DOHH2 (cell line): ENCODE measurements around the gene SF3B3.
"Not testable (repeated sequence)": the region's sequence is repeated elsewhere in the genome, so short reads cannot be mapped to it uniquely, and the experiment has no call there.

Experiments
- H3F3A ChIP-seq: fragments of 200-600 bp; sonication (generic), shearing (Covaris generic); 2 replicates; pipeline ENCODE4 v1.6.0; 2016; ENCODE audit warnings: antibody characterized with exemption, mild to moderate bottlenecking; ENCODE audit not compliant: control insufficient read depth, insufficient read depth
- H3K27ac ChIP-seq: fragments of 200-600 bp; sonication (generic); 2 replicates; pipeline ENCODE4 v1.5.1; 2014; ENCODE audit warnings: low read depth, mild to moderate bottlenecking, low read length, moderate library complexity
- H3K27me3 ChIP-seq: fragments of 200-600 bp; sonication (generic); 2 replicates; pipeline ENCODE4 v1.6.1; 2014; ENCODE audit warnings: mild to moderate bottlenecking, low read length, mixed read lengths; ENCODE audit not compliant: control insufficient read depth
- H3K36me3 ChIP-seq: fragments of 200-600 bp; sonication (generic); 2 replicates; pipeline ENCODE4 v1.6.1; 2014; ENCODE audit warnings: mild to moderate bottlenecking, low read length, moderate library complexity, mixed read lengths; ENCODE audit not compliant: control insufficient read depth
- H3K4me1 ChIP-seq: fragments of 200-600 bp; sonication (generic); 2 replicates; pipeline ENCODE4 v1.6.1; 2014; ENCODE audit warnings: mild to moderate bottlenecking, low read length, mixed read lengths; ENCODE audit not compliant: control insufficient read depth
- H3K4me2 ChIP-seq: fragments of 200-600 bp; sonication (generic); 2 replicates; pipeline ENCODE4 v1.6.0; 2014; ENCODE audit warnings: mild to moderate bottlenecking, low read length, moderate library complexity
- H3K4me3 ChIP-seq: fragments of 200-600 bp; sonication (generic); 2 replicates; pipeline ENCODE4 v1.5.1; 2014; ENCODE audit warnings: mild to moderate bottlenecking, low read length, mixed read lengths
- H3K79me2 ChIP-seq: fragments of 200-600 bp; sonication (generic); 2 replicates; pipeline ENCODE4 v1.6.1; 2014; ENCODE audit warnings: mild to moderate bottlenecking, low read length, mixed read lengths; ENCODE audit not compliant: control insufficient read depth
- H3K9me2 ChIP-seq: fragments of 200-600 bp; sonication (generic); replicated peaks from 2 replicates; pipeline ENCODE4 v1.6.1; 2014; ENCODE audit warnings: mild to moderate bottlenecking, low read length, mixed read lengths; ENCODE audit not compliant: control insufficient read depth
- H3K9me3 ChIP-seq: fragments of 200-600 bp; sonication (generic); 2 replicates; pipeline ENCODE4 v1.6.1; 2014; ENCODE audit warnings: antibody characterized with exemption, low read length, mixed read lengths; ENCODE audit not compliant: control insufficient read depth, insufficient read depth
- H4K20me1 ChIP-seq: fragments of 200-600 bp; sonication (generic); 2 replicates; pipeline ENCODE4 v1.6.0; 2014; ENCODE audit warnings: low read depth, mild to moderate bottlenecking, antibody characterized with exemption, low read length, moderate library complexity; ENCODE audit not compliant: control insufficient read depth, insufficient read depth
- CTCF ChIP-seq: fragments of 200-600 bp; sonication (generic); IDR thresholded peaks from one replicate; pipeline ENCODE4 v1.5.1; 2014; ENCODE audit warnings: antibody characterized with exemption, mild to moderate bottlenecking, low read depth, low read length; ENCODE audit not compliant: poor library complexity, severe bottlenecking
- EZH2phosphoT487 ChIP-seq: fragments of 200-600 bp; sonication (generic); IDR thresholded peaks from 2 replicates; pipeline ENCODE4 v1.6.1; 2017; ENCODE audit warnings: borderline replicate concordance, mild to moderate bottlenecking, antibody characterized with exemption, low read length, moderate library complexity, mixed read lengths

The SF3B3 gene

GRCh38 chr16:70612931-70613330 is 89.3 kb downstream of the SF3B3 start:
- no peaks in the 10 kb centered on the region for H3K36me3 ChIP-seq
- TF ChIP-seq CTCF: no peak
- TF ChIP-seq EZH2phosphoT487: no peak
- no peak overlapping the region for H3K27ac ChIP-seq
- no peak overlapping the region for H3K4me2 ChIP-seq
- no peaks in the 10 kb centered on the region for H3K9me2 ChIP-seq
- H3K4me3 ChIP-seq: no peak overlapping the region
- H3K9me3 ChIP-seq: no peaks in the 10 kb centered on the region
- H3K79me2 ChIP-seq: no peaks in the 10 kb centered on the region
- H3F3A ChIP-seq: no peaks in the 10 kb centered on the region
- no peaks in the 10 kb centered on the region for H4K20me1 ChIP-seq
- H3K27me3 ChIP-seq: peaks cover 2% of the 10 kb centered on the region; the same call in 1 of the 2 replicates
- no peaks in the 10 kb centered on the region for H3K4me1 ChIP-seq

- no peak overlapping the region for H3K27ac ChIP-seq
- H3K4me3 ChIP-seq: no peak overlapping the region
- H4K20me1 ChIP-seq: no peaks in the 10 kb centered on the region
- no peaks in the 10 kb centered on the region for H3K36me3 ChIP-seq
- TF ChIP-seq CTCF (no peak), EZH2phosphoT487 (no peak)
- no peaks in the 10 kb centered on the region for H3K79me2 ChIP-seq
- H3K9me3 ChIP-seq: no peaks in the 10 kb centered on the region
- peaks cover 2% of the 10 kb centered on the region; the same call in 1 of the 2 replicates for H3K27me3 ChIP-seq
- H3F3A ChIP-seq: no peaks in the 10 kb centered on the region
- no peak overlapping the region for H3K4me2 ChIP-seq
- no peaks in the 10 kb centered on the region for H3K4me1 ChIP-seq
- no peaks in the 10 kb centered on the region for H3K9me2 ChIP-seq
These were observed 90.8 kb downstream of the SF3B3 start for GRCh38 chr16:70614208-70614951.

GRCh38 chr16:70615945-70616344 is 92.3 kb downstream of the SF3B3 start:
- H3K9me2 ChIP-seq: no peaks in the 10 kb centered on the region
- H3K4me3 ChIP-seq: no peak overlapping the region
- H3K27me3 ChIP-seq: peaks cover 2% of the 10 kb centered on the region; the same call in 1 of the 2 replicates
- no peak overlapping the region for H3K27ac ChIP-seq
- no peaks in the 10 kb centered on the region for H3K79me2 ChIP-seq
- TF ChIP-seq EZH2phosphoT487 (no peak), CTCF (no peak)
- H3K36me3 ChIP-seq: no peaks in the 10 kb centered on the region
- H4K20me1 ChIP-seq: no peaks in the 10 kb centered on the region
- H3F3A ChIP-seq: no peaks in the 10 kb centered on the region
- no peaks in the 10 kb centered on the region for H3K4me1 ChIP-seq
- no peaks in the 10 kb centered on the region for H3K9me3 ChIP-seq
- no peak overlapping the region for H3K4me2 ChIP-seq

- H3K4me3 ChIP-seq, H3K4me2 ChIP-seq, H3K27ac ChIP-seq, H3F3A ChIP-seq, H3K4me1 ChIP-seq, H3K79me2 ChIP-seq, H4K20me1 ChIP-seq, H3K9me2 ChIP-seq, H3K36me3 ChIP-seq, H3K27me3 ChIP-seq, H3K9me3 ChIP-seq: not testable (repeated sequence)
These were observed 98.2 kb downstream of the SF3B3 start for GRCh38 chr16:70621864-70622263.
